Skeletal muscle satellite cell (primary cell): ENCODE data around the gene SIK3.

ENCODE experiments used
- H3K27me3 ChIP-seq: 2 replicates; pipeline ENCODE4 v1.7.0; 2013; ENCODE audit warnings: low read length; ENCODE audit not compliant: control insufficient read depth, insufficient read depth
- H3K36me3 ChIP-seq: 2 replicates; pipeline ENCODE4 v1.7.0; 2013; ENCODE audit warnings: mild to moderate bottlenecking, control low read depth, low read length; ENCODE audit not compliant: insufficient read depth
- H3K4me1 ChIP-seq: 2 replicates; pipeline ENCODE4 v1.7.0; 2013; ENCODE audit warnings: low read length; ENCODE audit not compliant: control insufficient read depth, insufficient read depth
- H3K4me2 ChIP-seq: 2 replicates; pipeline ENCODE4 v1.7.0; 2013; ENCODE audit warnings: mild to moderate bottlenecking, low read length
- H3K4me3 ChIP-seq: 2 replicates; pipeline ENCODE4 v1.7.0; 2013; ENCODE audit warnings: low read length
- H3K9ac ChIP-seq: 2 replicates; pipeline ENCODE4 v1.7.0; 2013; ENCODE audit warnings: mild to moderate bottlenecking, low read depth, low read length, moderate library complexity
- H3K9me3 ChIP-seq: replicated peaks from 2 replicates; pipeline ENCODE4 v1.7.0; 2013; ENCODE audit warnings: mild to moderate bottlenecking, control low read depth, low read length

The SIK3 gene

GRCh38 chr11:116972691-116973090, 125.5 kb downstream of the SIK3 start:
- no peaks in the 10 kb centered on the region for H3K9me3 ChIP-seq
- H3K27me3 ChIP-seq: no peaks in the 10 kb centered on the region
- H3K4me1 ChIP-seq: peaks cover 8% of the 10 kb centered on the region
- H3K36me3 ChIP-seq: no peaks in the 10 kb centered on the region
- H3K4me3 ChIP-seq: no peak overlapping the region
- no peak overlapping the region for H3K4me2 ChIP-seq
- no peak overlapping the region for H3K9ac ChIP-seq

GRCh38 chr11:116970485-116971292, 127.5 kb downstream of the SIK3 start:
- H3K27me3 ChIP-seq: no peaks in the 10 kb centered on the region
- H3K36me3 ChIP-seq: no peaks in the 10 kb centered on the region
- H3K4me1 ChIP-seq: peaks cover 8% of the 10 kb centered on the region
- no peak overlapping the region for H3K4me3 ChIP-seq
- H3K4me2 ChIP-seq: no peak overlapping the region
- H3K9ac ChIP-seq: no peak overlapping the region
- no peaks in the 10 kb centered on the region for H3K9me3 ChIP-seq

- Histone ChIP-seq H3K4me3 (no peak overlapping the region), H3K4me2 (no peak overlapping the region), H3K36me3 (no peaks in the 10 kb centered on the region), H3K9me3 (no peaks in the 10 kb centered on the region), H3K27me3 (no peaks in the 10 kb centered on the region), H3K4me1 (peaks cover 8% of the 10 kb centered on the region), H3K9ac (no peak overlapping the region)
Measured at GRCh38 chr11:116969694-116970093, 128.5 kb downstream of the SIK3 start.

GRCh38 chr11:116964269-116964668, 134.0 kb downstream of the SIK3 start:
- Histone ChIP-seq H3K4me1 (peaks cover 24% of the 10 kb centered on the region), H3K4me3 (no peak overlapping the region), H3K36me3 (no peaks in the 10 kb centered on the region), H3K9me3 (no peaks in the 10 kb centered on the region), H3K4me2 (no peak overlapping the region), H3K9ac (no peak overlapping the region), H3K27me3 (no peaks in the 10 kb centered on the region)

GRCh38 chr11:116963813-116964212, 134.4 kb downstream of the SIK3 start:
- Histone ChIP-seq H3K9ac (no peak overlapping the region), H3K4me1 (peaks cover 24% of the 10 kb centered on the region), H3K4me2 (no peak overlapping the region), H3K9me3 (no peaks in the 10 kb centered on the region), H3K4me3 (no peak overlapping the region), H3K36me3 (no peaks in the 10 kb centered on the region), H3K27me3 (no peaks in the 10 kb centered on the region)

GRCh38 chr11:116962108-116962507, 136.1 kb downstream of the SIK3 start:
- H3K4me1 ChIP-seq: peaks cover 31% of the 10 kb centered on the region
- H3K4me2 ChIP-seq: no peak overlapping the region
- H3K9ac ChIP-seq: no peak overlapping the region
- H3K4me3 ChIP-seq: no peak overlapping the region
- H3K9me3 ChIP-seq: no peaks in the 10 kb centered on the region
- H3K36me3 ChIP-seq: no peaks in the 10 kb centered on the region
- no peaks in the 10 kb centered on the region for H3K27me3 ChIP-seq

GRCh38 chr11:116960930-116961329, 137.3 kb downstream of the SIK3 start:
- Histone ChIP-seq H3K9ac (peak overlapping the region; percentile 8), H3K4me2 (peak overlapping the region; percentile 25), H3K27me3 (no peaks in the 10 kb centered on the region), H3K9me3 (no peaks in the 10 kb centered on the region), H3K4me1 (peaks cover 31% of the 10 kb centered on the region), H3K36me3 (peaks cover 2% of the 10 kb centered on the region), H3K4me3 (no peak overlapping the region)

- H3K4me1 ChIP-seq: peaks cover 31% of the 10 kb centered on the region
- peaks cover 12% of the 10 kb centered on the region for H3K36me3 ChIP-seq
- no peak overlapping the region for H3K9ac ChIP-seq
- H3K9me3 ChIP-seq: no peaks in the 10 kb centered on the region
- no peak overlapping the region for H3K4me3 ChIP-seq
- H3K27me3 ChIP-seq: no peaks in the 10 kb centered on the region
- no peak overlapping the region for H3K4me2 ChIP-seq
Measured at GRCh38 chr11:116958246-116958645, 140.0 kb downstream of the SIK3 start.

GRCh38 chr11:116955949-116956348, 142.3 kb downstream of the SIK3 start:
- Histone ChIP-seq H3K36me3 (peaks cover 12% of the 10 kb centered on the region), H3K9ac (no peak overlapping the region), H3K9me3 (no peaks in the 10 kb centered on the region), H3K4me1 (peaks cover 16% of the 10 kb centered on the region), H3K4me2 (no peak overlapping the region), H3K4me3 (no peak overlapping the region), H3K27me3 (no peaks in the 10 kb centered on the region)

GRCh38 chr11:116955548-116955947, 142.7 kb downstream of the SIK3 start:
- Histone ChIP-seq H3K4me1 (peaks cover 12% of the 10 kb centered on the region), H3K9ac (no peak overlapping the region), H3K4me2 (no peak overlapping the region), H3K9me3 (no peaks in the 10 kb centered on the region), H3K36me3 (peaks cover 12% of the 10 kb centered on the region), H3K27me3 (no peaks in the 10 kb centered on the region), H3K4me3 (no peak overlapping the region)

- Histone ChIP-seq H3K27me3 (no peaks in the 10 kb centered on the region), H3K4me1 (peaks cover 7% of the 10 kb centered on the region), H3K4me2 (no peak overlapping the region), H3K36me3 (peaks cover 19% of the 10 kb centered on the region), H3K4me3 (no peak overlapping the region), H3K9me3 (no peaks in the 10 kb centered on the region), H3K9ac (no peak overlapping the region)
Measured at GRCh38 chr11:116953530-116954285, 144.5 kb downstream of the SIK3 start.
